ENCODE results near the gene SIT1.
"Not testable (repeated sequence)": the region's sequence is repeated elsewhere in the genome, so short reads cannot be mapped to it uniquely, and the experiment has no call there.

The SIT1 gene

DNA sequence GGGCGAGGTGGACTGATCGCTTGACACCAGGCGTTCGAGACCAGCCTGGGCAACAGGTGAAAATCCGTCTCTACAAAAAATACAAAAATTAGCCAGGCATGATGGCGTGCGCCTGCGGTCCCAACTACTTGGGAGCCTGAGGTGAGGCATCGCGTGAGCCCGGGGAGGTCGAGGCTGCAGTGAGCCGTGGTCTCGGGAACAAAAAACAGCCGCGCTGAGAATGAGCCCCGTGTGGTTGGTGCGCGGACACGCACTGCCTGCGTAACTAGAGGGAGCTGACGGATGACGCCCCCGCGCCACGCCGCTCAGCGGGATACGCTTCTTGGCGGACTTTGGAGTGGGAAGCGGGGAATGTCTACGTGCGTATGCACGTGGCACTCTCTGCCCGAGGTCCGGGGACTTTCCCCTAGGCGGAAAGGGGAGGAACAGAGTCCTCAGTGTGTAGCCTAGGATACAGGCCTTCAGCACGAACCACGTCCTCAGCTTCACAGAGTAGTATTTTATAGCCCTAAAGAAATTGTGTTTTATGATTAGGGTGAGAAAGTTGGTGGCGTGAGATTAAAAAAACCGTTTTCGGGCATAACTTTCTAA lies 6.9 kb upstream of the SIT1 start, which contains the start of gene RMRP:
RMRP (minus strand) TSS at position 474 of the 591 bp plus-strand sequence.
- H3K9me3 ChIP-seq (ENCODE audit: control insufficient read depth in 1 of 2, low read length in 2 of 2), result no peaks in the 10 kb centered on the region
- H3K4me1 ChIP-seq (ENCODE audit: control insufficient read depth in 1 of 2, insufficient read depth in 2 of 2, low read length in 2 of 2), result peaks cover 0 to 23% of the 10 kb centered on the region in 2 donors
- H3K36me3 ChIP-seq (ENCODE audit: control insufficient read depth in 1 of 2, insufficient read depth in 2 of 2, low read length in 2 of 2), result peaks cover 8 to 14% of the 10 kb centered on the region in 2 donors
- no peaks in the 10 kb centered on the region for H3K27me3 ChIP-seq (ENCODE audit: low read depth, low read length)
- peak within 1 kb of the TSS; percentile 99 for H3K27ac ChIP-seq (ENCODE audit: low read length)
- peak within 1 kb of the TSS; percentile 79 to 88 for H3K4me3 ChIP-seq (ENCODE audit: low read depth in 1 of 2, low read length in 2 of 2)

DNA sequence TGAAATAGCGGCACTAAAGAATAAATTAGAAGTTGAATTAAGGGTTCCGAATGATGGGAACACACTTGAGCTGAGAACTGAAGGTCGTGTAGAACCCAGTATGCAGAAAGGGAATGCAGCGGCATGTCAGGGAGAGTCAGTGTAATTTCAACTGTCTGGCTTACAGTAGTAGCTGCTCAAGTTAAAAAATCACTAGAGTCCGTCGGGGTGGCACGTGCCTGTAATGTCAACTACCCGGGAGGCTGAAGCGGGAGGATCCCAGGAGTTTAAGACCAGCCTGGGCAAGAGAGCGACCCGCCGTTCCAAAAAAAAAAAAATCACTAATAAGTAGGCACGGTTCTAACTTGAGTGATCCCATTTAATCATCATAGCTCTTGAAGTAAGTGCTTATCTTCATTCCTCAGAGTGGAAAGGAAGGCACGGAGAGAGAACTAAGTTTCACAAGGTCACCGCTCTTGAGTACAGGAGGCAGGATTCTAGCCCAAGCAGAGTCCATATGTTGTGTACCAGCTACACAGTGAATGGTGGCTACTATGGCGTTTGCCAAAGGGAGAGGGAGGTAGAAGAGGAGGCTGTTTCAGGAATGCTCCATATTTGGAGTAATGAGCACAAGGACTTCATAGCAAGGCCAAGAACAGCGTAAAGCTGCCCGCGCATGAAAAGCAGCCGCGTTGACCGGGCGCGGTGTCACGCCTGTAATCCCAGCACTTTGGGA lies 6.3 kb upstream of the SIT1 start:
- Histone ChIP-seq H3K4me3 (ENCODE audit: low read depth in 1 of 2, low read length in 2 of 2) (peak overlapping the region; percentile 50 to 88), H3K27ac (ENCODE audit: low read length) (peak overlapping the region; percentile 99), H3K27me3 (ENCODE audit: low read depth, low read length) (no peaks in the 10 kb centered on the region), H3K4me1 (ENCODE audit: control insufficient read depth in 1 of 2, insufficient read depth in 2 of 2, low read length in 2 of 2) (peaks cover 0 to 18% of the 10 kb centered on the region in 2 donors), H3K36me3 (ENCODE audit: control insufficient read depth in 1 of 2, insufficient read depth in 2 of 2, low read length in 2 of 2) (peaks cover 8 to 14% of the 10 kb centered on the region in 2 donors), H3K9me3 (ENCODE audit: control insufficient read depth in 1 of 2, low read length in 2 of 2) (no peaks in the 10 kb centered on the region)

DNA sequence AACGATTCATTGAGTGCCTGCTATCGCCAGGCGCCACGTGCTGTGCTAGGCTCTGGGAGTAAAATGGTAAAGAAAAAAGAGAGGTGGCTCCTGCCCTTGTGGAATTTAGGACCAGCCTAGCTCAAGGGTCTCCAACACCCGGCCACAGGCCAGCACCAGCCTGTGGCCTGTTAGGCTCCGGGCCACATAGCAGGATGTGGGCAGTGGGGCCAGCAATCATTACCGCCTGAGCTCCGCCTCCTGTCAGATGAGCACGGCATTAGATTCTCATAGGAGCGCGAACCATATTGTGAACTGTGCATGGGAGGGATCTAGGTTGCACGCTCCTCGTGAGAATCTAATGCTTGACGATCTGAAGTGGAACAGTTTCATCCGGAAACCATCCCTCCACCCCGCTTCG lies 5.6 kb upstream of the SIT1 start:
- H3K27ac ChIP-seq (ENCODE audit: low read length), result no peak overlapping the region

DNA sequence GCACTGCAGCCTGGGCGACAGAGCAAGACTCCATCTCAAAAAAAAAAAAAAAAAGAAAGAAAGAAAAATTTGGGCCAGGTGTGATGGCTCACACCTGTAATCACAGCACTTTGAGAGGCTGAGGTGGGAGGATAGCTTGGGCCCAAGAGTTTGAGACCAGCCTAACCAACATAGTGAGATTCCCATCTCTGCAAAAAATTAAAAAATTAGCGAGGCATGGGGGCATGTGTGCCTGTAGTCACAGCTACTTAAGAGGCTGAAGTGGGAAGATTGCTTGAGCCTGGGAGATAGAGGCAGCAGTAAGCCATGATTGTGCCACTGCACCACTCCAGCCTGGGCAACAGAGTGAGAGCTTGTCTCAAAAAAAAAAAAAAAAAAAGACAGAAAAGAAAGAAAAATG lies 2.9 kb upstream of the SIT1 start:
- Histone ChIP-seq H3K4me1 (ENCODE audit: control insufficient read depth in 1 of 2, insufficient read depth in 2 of 2, low read length in 2 of 2) (peaks cover 0 to under 1% of the 10 kb centered on the region in 2 donors), H3K4me3 (ENCODE audit: low read depth in 1 of 2, low read length in 2 of 2) (no peak overlapping the region), H3K36me3 (ENCODE audit: control insufficient read depth in 1 of 2, insufficient read depth in 2 of 2, low read length in 2 of 2) (peaks cover 0 to 4% of the 10 kb centered on the region in 2 donors), H3K27ac (ENCODE audit: low read length) (no peak overlapping the region), H3K27me3 (ENCODE audit: low read depth, low read length) (no peaks in the 10 kb centered on the region), H3K9me3 (ENCODE audit: control insufficient read depth in 1 of 2, low read length in 2 of 2) (no peaks in the 10 kb centered on the region)

More for the DNA sequence above, 5.6 kb upstream of the SIT1 start:
- Histone ChIP-seq H3K4me1 (ENCODE audit: control insufficient read depth in 1 of 2, insufficient read depth in 2 of 2, low read length in 2 of 2) (peaks cover 0 to 18% of the 10 kb centered on the region in 2 donors), H3K9me3 (ENCODE audit: control insufficient read depth in 1 of 2, low read length in 2 of 2) (no peaks in the 10 kb centered on the region), H3K4me3 (ENCODE audit: low read depth in 1 of 2, low read length in 2 of 2) (no peak overlapping the region), H3K27me3 (ENCODE audit: low read depth, low read length) (no peaks in the 10 kb centered on the region), H3K36me3 (ENCODE audit: control insufficient read depth in 1 of 2, insufficient read depth in 2 of 2, low read length in 2 of 2) (peaks cover 8 to 14% of the 10 kb centered on the region in 2 donors)

DNA sequence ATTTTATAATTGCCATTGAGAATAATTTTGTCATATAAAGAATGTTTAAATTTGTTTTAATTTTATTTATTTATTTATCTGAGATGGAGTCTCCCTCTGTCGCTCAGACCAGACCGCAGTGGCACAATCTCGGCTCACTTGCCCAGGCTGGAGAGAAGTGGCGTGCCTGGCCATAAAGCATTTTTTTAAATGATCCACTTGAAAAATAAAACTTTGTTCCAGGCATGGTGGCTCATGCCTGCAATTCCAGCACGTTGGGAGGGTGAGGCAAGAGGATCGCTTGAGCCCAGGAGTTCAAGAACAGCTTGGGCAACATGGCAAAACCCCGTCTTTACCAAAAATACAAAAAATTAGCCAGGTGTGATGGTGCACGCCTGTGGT lies 2.1 kb upstream of the SIT1 start:
- Histone ChIP-seq H3K36me3 (ENCODE audit: control insufficient read depth in 1 of 2, insufficient read depth in 2 of 2, low read length in 2 of 2) (peaks cover 0 to under 1% of the 10 kb centered on the region in 2 donors), H3K4me3 (ENCODE audit: low read depth in 1 of 2, low read length in 2 of 2) (no peak overlapping the region), H3K4me1 (ENCODE audit: control insufficient read depth in 1 of 2, insufficient read depth in 2 of 2, low read length in 2 of 2) (no peaks in the 10 kb centered on the region), H3K27me3 (ENCODE audit: low read depth, low read length) (no peaks in the 10 kb centered on the region), H3K9me3 (ENCODE audit: control insufficient read depth in 1 of 2, low read length in 2 of 2) (no peaks in the 10 kb centered on the region), H3K27ac (ENCODE audit: low read length) (no peak overlapping the region)

DNA sequence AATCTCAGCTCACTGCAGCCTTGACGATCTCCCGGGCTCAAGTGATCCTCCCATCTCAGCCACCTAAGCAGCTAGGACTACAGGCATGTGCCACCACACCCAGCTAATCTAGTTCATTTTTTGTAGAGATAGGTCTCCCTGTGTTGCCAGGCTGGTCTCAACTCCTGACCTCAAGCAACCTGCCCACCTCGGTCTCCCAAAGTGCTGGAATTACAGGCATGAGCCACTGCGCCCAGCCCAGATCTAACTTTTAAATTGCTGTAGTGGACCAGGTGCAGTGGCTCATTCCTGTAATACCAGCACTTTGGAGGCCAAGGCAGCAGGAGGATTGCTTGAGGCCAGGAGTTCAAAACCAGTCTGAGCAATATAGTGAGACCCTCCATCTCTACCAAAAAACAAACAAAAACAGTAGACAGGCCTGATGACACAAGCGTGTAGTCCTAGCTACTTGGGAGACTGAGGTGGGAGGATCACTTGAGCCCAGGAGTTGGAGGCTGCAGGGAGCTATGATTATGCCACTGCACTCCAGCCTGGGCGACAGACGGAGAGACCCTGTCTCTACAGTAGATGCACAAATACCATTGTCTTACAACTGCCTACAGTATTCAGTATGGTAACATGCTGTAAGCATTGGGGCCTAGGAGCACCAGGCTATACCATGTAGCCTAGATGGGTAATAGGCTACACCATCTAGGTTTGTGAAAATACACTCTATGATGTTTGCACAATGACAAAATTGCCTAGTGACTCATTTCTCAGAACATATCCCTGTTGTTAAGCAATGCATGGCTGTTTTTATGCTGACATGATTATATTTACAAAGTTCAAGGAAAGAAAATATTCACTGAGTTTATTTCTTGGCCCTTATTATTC lies 1.5 kb upstream of the SIT1 start:
- H3K4me1 ChIP-seq (ENCODE audit: control insufficient read depth in 1 of 2, insufficient read depth in 2 of 2, low read length in 2 of 2), result peaks cover 3 to 4% of the 10 kb centered on the region in 2 donors
- no peaks in the 10 kb centered on the region for H3K27me3 ChIP-seq (ENCODE audit: low read depth, low read length)

DNA sequence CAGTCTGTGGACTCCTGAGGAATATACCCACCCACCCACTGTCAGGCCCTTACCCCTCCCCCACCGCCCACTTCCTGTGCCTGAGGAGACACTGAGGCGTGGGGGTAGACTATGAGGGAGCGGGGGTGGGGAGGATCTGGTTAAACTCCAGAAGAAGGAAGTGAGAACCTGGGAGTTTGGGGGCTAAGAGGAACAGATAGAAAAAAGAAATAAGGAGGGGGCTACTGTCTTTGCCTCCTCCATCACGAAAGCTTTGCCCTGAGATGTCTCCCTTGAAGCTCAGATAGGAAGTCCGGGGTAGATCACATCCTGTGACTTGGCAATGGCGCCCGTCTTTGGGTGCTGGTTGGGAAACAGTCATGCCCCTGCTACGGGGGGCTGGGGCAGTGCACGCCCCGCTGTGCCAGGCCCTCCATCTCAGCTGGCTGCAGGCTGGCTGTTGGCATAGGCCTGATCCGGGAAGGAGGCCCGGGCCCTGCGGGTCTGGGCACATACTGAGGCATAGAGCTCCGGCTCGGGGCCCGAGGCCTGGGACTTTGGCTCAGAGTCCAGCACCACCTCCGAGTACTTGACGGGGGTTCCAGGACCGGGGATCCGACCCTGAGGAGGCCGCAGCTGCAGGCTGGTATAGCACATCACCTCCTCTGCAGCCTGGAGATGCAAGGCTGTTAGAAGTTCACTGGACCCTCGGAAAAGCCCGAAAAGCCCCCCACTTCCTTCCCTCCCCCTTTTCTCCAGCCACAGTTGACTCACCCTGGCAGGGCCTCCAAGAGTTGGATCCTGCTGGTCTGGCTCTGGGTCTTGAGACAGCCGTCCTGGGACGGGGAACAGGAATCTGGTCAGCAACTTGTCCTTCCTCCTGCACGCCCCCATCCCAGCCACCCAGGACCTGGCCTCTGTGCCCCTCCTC lies 1.0 kb downstream of the SIT1 start:
- no peak overlapping the region for H3K4me3 ChIP-seq (ENCODE audit: low read depth in 1 of 2, low read length in 2 of 2)
- peaks cover 5 to 10% of the 10 kb centered on the region in 2 donors for H3K4me1 ChIP-seq (ENCODE audit: control insufficient read depth in 1 of 2, insufficient read depth in 2 of 2, low read length in 2 of 2)
- no peaks in the 10 kb centered on the region for H3K9me3 ChIP-seq (ENCODE audit: control insufficient read depth in 1 of 2, low read length in 2 of 2)
- no peaks in the 10 kb centered on the region for H3K27me3 ChIP-seq (ENCODE audit: low read depth, low read length)
- H3K27ac ChIP-seq (ENCODE audit: low read length), result peak overlapping the region; percentile 31
- no peaks in the 10 kb centered on the region for H3K36me3 ChIP-seq (ENCODE audit: control insufficient read depth in 1 of 2, insufficient read depth in 2 of 2, low read length in 2 of 2)

More for the DNA sequence above, 1.5 kb upstream of the SIT1 start:
- Histone ChIP-seq H3K4me3 (ENCODE audit: low read depth in 1 of 2, low read length in 2 of 2) (no peak overlapping the region), H3K27ac (ENCODE audit: low read length) (no peak overlapping the region), H3K9me3 (ENCODE audit: control insufficient read depth in 1 of 2, low read length in 2 of 2) (no peaks in the 10 kb centered on the region), H3K36me3 (ENCODE audit: control insufficient read depth in 1 of 2, insufficient read depth in 2 of 2, low read length in 2 of 2) (no peaks in the 10 kb centered on the region)

DNA sequence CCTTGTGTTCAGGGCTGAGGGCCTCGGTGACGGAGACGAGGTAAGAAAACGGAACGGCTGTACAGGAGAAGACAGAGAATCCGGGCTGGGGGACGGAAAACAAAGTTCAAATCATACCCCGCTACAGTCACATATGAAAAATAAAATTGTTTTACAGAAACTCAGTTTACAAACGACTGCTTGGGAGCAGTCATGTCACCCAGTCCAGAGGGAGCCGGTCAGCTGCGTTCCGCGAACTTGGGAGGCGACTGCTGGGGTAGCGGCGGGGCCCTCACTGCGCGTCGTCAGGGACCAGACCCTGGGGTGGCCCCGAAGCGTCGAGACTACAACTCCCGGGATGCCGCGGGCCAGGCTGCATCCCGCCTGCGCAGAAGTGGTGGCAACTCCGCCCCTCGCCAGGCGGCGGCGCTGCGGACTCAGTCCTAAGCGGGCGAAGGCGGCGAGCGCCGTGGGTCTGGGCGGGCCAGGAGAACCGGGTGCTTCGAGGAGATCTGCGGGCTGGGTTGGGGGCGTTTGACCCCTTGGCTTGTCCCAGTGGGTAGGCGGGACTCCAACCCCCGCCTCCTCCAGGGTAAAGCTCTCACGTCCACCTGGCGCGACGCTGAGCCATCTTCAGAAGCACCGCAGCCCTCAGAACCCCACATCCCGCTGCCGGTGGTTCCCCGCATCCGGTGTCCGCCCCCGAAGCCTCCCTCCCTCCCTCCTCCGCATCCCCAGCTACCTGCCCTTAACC lies 4.0 kb downstream of the SIT1 start:
- Histone ChIP-seq H3K4me3 (ENCODE audit: low read depth in 1 of 2, low read length in 2 of 2) (peak overlapping the region; percentile 74 to 87), H3K9me3 (ENCODE audit: control insufficient read depth in 1 of 2, low read length in 2 of 2) (no peaks in the 10 kb centered on the region), H3K27ac (ENCODE audit: low read length) (peak overlapping the region; percentile 96), H3K36me3 (ENCODE audit: control insufficient read depth in 1 of 2, insufficient read depth in 2 of 2, low read length in 2 of 2) (no peaks in the 10 kb centered on the region), H3K27me3 (ENCODE audit: low read depth, low read length) (no peaks in the 10 kb centered on the region), H3K4me1 (ENCODE audit: control insufficient read depth in 1 of 2, insufficient read depth in 2 of 2, low read length in 2 of 2) (peaks cover 5 to 10% of the 10 kb centered on the region in 2 donors)

DNA sequence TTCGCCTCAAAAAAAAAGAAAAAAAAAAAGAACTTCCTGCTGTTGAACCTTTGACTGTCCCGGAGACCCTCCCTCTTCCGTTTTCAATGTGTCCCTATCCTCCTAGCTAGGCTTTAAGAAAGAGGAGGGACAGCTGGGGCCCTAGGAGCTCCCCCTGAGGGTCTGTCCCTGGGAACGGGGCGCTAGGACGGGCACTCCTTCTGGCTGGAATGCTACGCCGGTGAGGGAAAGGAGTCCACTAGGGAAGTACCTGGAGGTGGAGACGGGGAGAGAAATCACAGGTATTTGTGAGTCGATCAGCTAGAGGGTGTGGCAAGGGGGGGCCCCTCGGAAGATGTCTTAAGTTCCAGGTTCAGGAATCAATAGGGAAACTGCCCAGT lies 4.6 kb downstream of the SIT1 start:
- peak overlapping the region; percentile 96 for H3K27ac ChIP-seq (ENCODE audit: low read length)
- H3K27me3 ChIP-seq (ENCODE audit: low read depth, low read length), result no peaks in the 10 kb centered on the region
- no peaks in the 10 kb centered on the region for H3K36me3 ChIP-seq (ENCODE audit: control insufficient read depth in 1 of 2, insufficient read depth in 2 of 2, low read length in 2 of 2)
- H3K9me3 ChIP-seq (ENCODE audit: control insufficient read depth in 1 of 2, low read length in 2 of 2), result no peaks in the 10 kb centered on the region
- H3K4me3 ChIP-seq (ENCODE audit: low read depth in 1 of 2, low read length in 2 of 2), result peak overlapping the region; percentile 74 to 87
- peaks cover 5 to 10% of the 10 kb centered on the region in 2 donors for H3K4me1 ChIP-seq (ENCODE audit: control insufficient read depth in 1 of 2, insufficient read depth in 2 of 2, low read length in 2 of 2)

DNA sequence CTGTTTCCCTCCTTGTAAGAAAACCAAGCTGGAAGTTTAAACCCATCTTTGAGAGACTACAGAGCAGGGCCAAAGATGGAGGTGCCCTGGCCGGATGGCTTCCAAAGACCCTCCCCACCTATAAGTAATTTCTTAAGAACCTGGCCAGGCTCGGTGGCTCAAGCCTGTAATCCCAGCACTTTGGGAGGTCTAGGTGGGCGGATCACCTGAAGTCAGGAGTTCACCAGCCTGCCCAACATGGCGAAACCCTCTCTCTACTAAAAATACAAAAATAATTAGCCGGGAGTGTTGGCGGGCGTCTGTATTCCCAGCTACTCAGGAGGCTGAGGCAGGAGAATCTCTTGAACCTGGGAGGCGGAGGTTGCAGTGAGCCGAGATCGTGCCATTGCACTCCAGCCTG lies 5.0 kb downstream of the SIT1 start:
- H3K4me1 ChIP-seq (ENCODE audit: control insufficient read depth in 1 of 2, insufficient read depth in 2 of 2, low read length in 2 of 2); H3K36me3 ChIP-seq (ENCODE audit: control insufficient read depth in 1 of 2, insufficient read depth in 2 of 2, low read length in 2 of 2); H3K9me3 ChIP-seq (ENCODE audit: control insufficient read depth in 1 of 2, low read length in 2 of 2); H3K27me3 ChIP-seq (ENCODE audit: low read depth, low read length): not testable (repeated sequence)
- H3K27ac ChIP-seq (ENCODE audit: low read length), result peak overlapping the region; percentile 96
- peak overlapping the region; percentile 74 to 87 for H3K4me3 ChIP-seq (ENCODE audit: low read depth in 1 of 2, low read length in 2 of 2)

All from muscle layer of duodenum (tissue), 2 donors.